PC-9 (cell line): ENCODE measurements around the gene WDR5B. TPM values are rescaled to one million over a fixed set of nuclear protein-coding genes. Genes with fewer than 3 reads are reported as not detected.
A peak's percentile ranks its signal among the peaks of the same experiment; 100 is the strongest.
"Not testable (repeated sequence)": the region's sequence is repeated elsewhere in the genome, so short reads cannot be mapped to it uniquely, and the experiment has no call there.

Source experiments
- BruUV-seq: library from RNA; stranded (reverse); fragments of 400-500 nt; replicated peaks from 2 replicates; lab custom pipeline; 2021; lab: Mats Ljungman, UMichigan
- CTCF ChIA-PET: fragments of 300-600 bp; sonication (Branson Sonifier 250); formaldehyde crosslinking; loops from one replicate; lab custom pipeline; 2022; ENCODE audit warnings: antibody characterized with exemption; lab: Charles Lee
- POLR2A ChIA-PET: fragments of 300-600 bp; sonication (Branson Sonifier 250); formaldehyde crosslinking; loops from one replicate; lab custom pipeline; 2022; ENCODE audit warnings: antibody characterized with exemption; ENCODE audit not compliant: unreplicated experiment; lab: Charles Lee
- DNase-seq, 2 experiments: peaks; one replicate each; pipeline versions ENCODE4 v3.0.0 to v3.0.0-alpha.2; 2015 to 2022; ENCODE audit warnings: mixed read lengths in 1 of 2
- H2AFZ ChIP-seq: fragments of 200-600 bp; sonication (generic); 2 replicates; pipeline ENCODE4 v1.8.1; 2017; ENCODE audit warnings: antibody characterized with exemption
- H3F3A ChIP-seq: fragments of 200-600 bp; sonication (generic); 2 replicates; pipeline ENCODE4 v1.8.1; 2017; ENCODE audit warnings: antibody characterized with exemption, mild to moderate bottlenecking, low read depth; ENCODE audit not compliant: insufficient read depth
- H3K27ac ChIP-seq: fragments of 200-600 bp; sonication (generic); 2 replicates; pipeline ENCODE4 v1.6.1; 2016; ENCODE audit warnings: mixed run types
- H3K27me3 ChIP-seq: fragments of 200-600 bp; sonication (generic); 2 replicates; pipeline ENCODE4 v1.6.1; 2016; ENCODE audit warnings: low read depth, mixed run types; ENCODE audit not compliant: insufficient read depth
- H3K36me3 ChIP-seq: fragments of 200-600 bp; sonication (generic); 2 replicates; pipeline ENCODE4 v1.6.1; 2016; ENCODE audit warnings: low read depth, mixed run types
- H3K4me1 ChIP-seq: fragments of 200-600 bp; sonication (generic); replicated peaks from 2 replicates; pipeline ENCODE4 v1.6.1; 2016; ENCODE audit warnings: mixed run types; ENCODE audit not compliant: insufficient read depth
- H3K4me2 ChIP-seq: fragments of 200-600 bp; sonication (generic); 2 replicates; pipeline ENCODE4 v1.6.1; 2017; ENCODE audit warnings: mixed run types
- H3K4me3 ChIP-seq: fragments of 200-600 bp; sonication (generic); 2 replicates; pipeline ENCODE4 v1.6.1; 2016; ENCODE audit warnings: mixed run types
- H3K79me2 ChIP-seq: fragments of 200-600 bp; sonication (generic); 2 replicates; pipeline ENCODE4 v1.6.1; 2017; ENCODE audit warnings: low read depth, mixed run types
- H3K9me2 ChIP-seq: fragments of 200-600 bp; sonication (generic); 2 replicates; pipeline ENCODE4 v1.8.1; 2017; ENCODE audit warnings: mild to moderate bottlenecking; ENCODE audit not compliant: insufficient read depth
- H3K9me3 ChIP-seq: fragments of 200-600 bp; sonication (generic); 2 replicates; pipeline ENCODE4 v1.8.1; 2016; ENCODE audit warnings: low read depth; ENCODE audit not compliant: insufficient read depth
- H4K20me1 ChIP-seq: fragments of 200-600 bp; sonication (generic); 2 replicates; pipeline ENCODE4 v1.8.1; 2017; ENCODE audit not compliant: insufficient read depth
- CTCF ChIP-seq: fragments of 200-600 bp; sonication (generic); conservative IDR thresholded peaks from 2 replicates; pipeline ENCODE4 v1.6.1; 2017; ENCODE audit warnings: mixed run types, antibody characterized with exemption, mild to moderate bottlenecking, moderate library complexity
- EZH2 ChIP-seq: fragments of 200-600 bp; sonication (generic); IDR thresholded peaks from 2 replicates; pipeline ENCODE4 v1.8.0; 2017; ENCODE audit warnings: antibody characterized with exemption, low read depth
- intact Hi-C: fragments of 100-400 bp; cut with micrococcal nuclease; formaldehyde crosslinking; loops from one replicate; pipeline ENCODE4 v1.10.0; 2022; ENCODE audit not compliant: unreplicated experiment
- total RNA-seq: library from RNA; stranded (reverse); gene quantifications from 2 replicates; pipeline ENCODE4 v1.2.3, GENCODE V29; 2021

Gene WDR5B
- total RNA-seq, 1 experiment from 2014 or later, result 5.8 TPM

DNA sequence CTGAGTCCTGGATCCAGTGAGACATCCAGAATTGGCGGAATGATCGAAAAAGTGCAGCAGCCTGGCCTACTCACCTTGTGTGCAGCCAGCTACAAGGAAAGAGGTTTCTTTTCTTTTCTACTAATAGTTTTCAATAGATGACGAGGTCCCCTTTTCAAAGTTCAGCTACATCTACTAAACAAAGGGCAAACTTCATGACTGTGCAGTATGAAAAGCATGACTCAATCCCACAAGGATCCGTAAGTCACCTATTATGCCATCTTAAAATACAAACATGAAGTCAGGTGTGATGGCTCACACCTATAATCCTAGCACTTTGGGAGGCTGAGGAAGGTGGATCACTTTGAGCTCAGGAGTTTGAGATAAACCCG, 49.5 kb downstream of the WDR5B start:
- H4K20me1 ChIP-seq, result no peaks in the 10 kb centered on the region
- no peak for TF ChIP-seq EZH2
- TF ChIP-seq CTCF, result no peak
- no peaks in the 10 kb centered on the region for H3K9me2 ChIP-seq
- H3K27ac ChIP-seq, result peak overlapping the region; percentile 96
- H3K4me1 ChIP-seq, result peaks cover 31% of the 10 kb centered on the region
- CTCF ChIA-PET, result no interaction called here
- no TSS peak for BruUV-seq
- no peak overlapping the region for H2AFZ ChIP-seq
- H3K79me2 ChIP-seq, result 0 out of 2 replicates have a peak, but pooled peaks cover 3% of the 10 kb centered on the region
- no peaks in the 10 kb centered on the region for H3K9me3 ChIP-seq
- H3K4me2 ChIP-seq, result peak overlapping the region; percentile 10; the same call in 1 of the 2 replicates
- intact Hi-C loops, result loop anchor here (10.0 kb wide), 1 partner anchor 532 kb away; the partner anchor contains the start of genes EAF2 and IQCB1
- H3K27me3 ChIP-seq, result no peaks in the 10 kb centered on the region
- H3K36me3 ChIP-seq, result peaks cover 46% of the 10 kb centered on the region
- peak; percentile 13 to 70 for DNase-seq
- H3K4me3 ChIP-seq, result no peak overlapping the region
- H3F3A ChIP-seq, result peaks cover 46% of the 10 kb centered on the region
- POLR2A ChIA-PET, result interaction anchor here (0.6 kb wide), 1 partner anchor 54 kb away, joined by 9 read pairs; no protein-coding TSS in a partner anchor

DNA sequence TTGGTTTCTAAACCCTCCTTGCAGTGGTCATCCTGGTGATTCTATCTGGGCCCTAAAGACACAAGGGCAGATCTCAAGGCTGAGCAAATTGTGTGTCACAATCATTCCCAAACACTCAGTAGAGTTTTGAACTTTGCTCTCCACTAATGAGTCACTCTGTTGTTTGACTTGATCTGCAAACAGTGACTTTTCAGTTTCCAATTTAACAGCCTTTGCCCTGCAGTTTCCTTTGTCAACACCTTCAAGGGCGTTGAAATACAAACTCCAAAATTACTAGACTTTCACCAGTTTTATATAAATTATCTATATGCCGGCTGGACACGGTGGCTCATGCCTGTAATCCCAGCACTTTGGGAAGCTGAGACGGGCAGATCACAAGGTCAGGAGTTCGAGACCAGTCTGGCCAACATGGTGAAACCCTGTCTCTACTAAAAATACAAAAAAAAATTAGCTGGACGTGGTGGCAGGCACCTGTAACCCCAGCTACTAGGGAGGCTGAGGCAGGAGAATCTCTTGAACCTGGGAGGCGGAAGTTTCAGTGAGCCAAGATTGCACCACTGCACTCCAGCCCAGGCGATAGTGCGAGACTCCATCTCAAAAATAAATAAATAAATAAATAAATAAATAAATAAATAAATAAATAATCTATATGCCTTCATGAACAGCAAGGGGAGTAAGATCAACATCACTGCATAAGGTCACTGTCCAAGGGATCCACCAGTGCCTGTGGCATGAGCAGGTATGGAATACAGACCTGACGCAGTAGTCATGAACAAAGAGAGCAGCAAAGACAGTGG, 50.1 kb downstream of the WDR5B start:
- Histone ChIP-seq H3K4me2 (peak overlapping the region; percentile 67), H3K4me1 (peaks cover 31% of the 10 kb centered on the region), H3F3A (peaks cover 46% of the 10 kb centered on the region), H3K36me3 (peaks cover 46% of the 10 kb centered on the region), H3K4me3 (peak overlapping the region; percentile 35; the same call in 1 of the 2 replicates), H3K27ac (peak overlapping the region; percentile 96)
- not testable (repeated sequence) for H3K9me3 ChIP-seq, H4K20me1 ChIP-seq, H3K9me2 ChIP-seq, BruUV-seq, H3K27me3 ChIP-seq, H2AFZ ChIP-seq, H3K79me2 ChIP-seq
- ChIA-PET POLR2A (interaction anchor here (0.6 kb wide), 1 partner anchor 55 kb away, joined by 9 read pairs; no protein-coding TSS in a partner anchor), CTCF (interaction anchor here (0.6 to 1.0 kb wide), 2 partner anchors 27 to 59 kb away, joined by 4 read pairs; no protein-coding TSS in a partner anchor)
- intact Hi-C loops, result loop anchor here (10.0 kb wide), 1 partner anchor 531 kb away; the partner anchor contains the start of genes EAF2 and IQCB1
- DNase-seq, result peak; percentile 29 to 93

DNA sequence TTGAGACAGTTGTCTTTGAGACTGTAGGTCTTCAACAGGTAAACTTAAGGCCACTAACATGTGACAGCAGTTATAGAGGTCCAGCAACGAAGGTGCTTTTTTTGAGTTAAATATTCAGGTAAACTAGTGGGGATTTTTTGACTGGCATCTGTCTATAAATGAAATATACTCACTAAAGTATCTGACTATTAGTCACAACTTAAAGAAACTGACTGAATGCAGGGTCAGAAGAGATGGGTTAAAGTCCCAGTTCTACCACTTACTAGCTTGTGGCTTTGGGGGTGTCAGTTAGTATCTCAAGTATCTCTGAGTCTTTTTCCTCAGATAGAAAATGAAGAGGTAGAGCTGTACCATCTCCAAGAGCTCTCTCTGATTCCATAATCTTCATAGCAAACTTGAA, 50.8 kb downstream of the WDR5B start:
- H3K27ac ChIP-seq, result peak overlapping the region; percentile 96
- no peak overlapping the region for H2AFZ ChIP-seq
- peaks cover 46% of the 10 kb centered on the region for H3K36me3 ChIP-seq
- no peak for DNase-seq
- peak overlapping the region; percentile 22; the same call in 1 of the 2 replicates for H3K4me3 ChIP-seq
- intact Hi-C loops, result loop anchor here (10.0 kb wide), 1 partner anchor 530 kb away; the partner anchor contains the start of genes EAF2 and IQCB1
- POLR2A ChIA-PET, result interaction anchor here (0.6 kb wide), 1 partner anchor 19 kb away, joined by 3 read pairs; the partner anchor contains the start of gene FAM162A
- no peak for TF ChIP-seq CTCF
- TF ChIP-seq EZH2, result no peak
- TSS peak; percentile 23 for BruUV-seq
- H3K4me1 ChIP-seq, result peaks cover 31% of the 10 kb centered on the region
- no peaks in the 10 kb centered on the region for H3K27me3 ChIP-seq
- H3K79me2 ChIP-seq, result 0 out of 2 replicates have a peak, but pooled peaks cover 3% of the 10 kb centered on the region
- H3K9me3 ChIP-seq, result no peaks in the 10 kb centered on the region
- H3K9me2 ChIP-seq, result no peaks in the 10 kb centered on the region
- no peaks in the 10 kb centered on the region for H4K20me1 ChIP-seq
- CTCF ChIA-PET, result interaction anchor here (0.6 to 1.0 kb wide), 2 partner anchors 28 to 59 kb away, joined by 4 read pairs; no protein-coding TSS in a partner anchor
- peak overlapping the region; percentile 67 for H3K4me2 ChIP-seq
- peaks cover 46% of the 10 kb centered on the region for H3F3A ChIP-seq
